Nephron progenitor cell (in vitro differentiated cells): Measurements from ENCODE around the gene TNC.

Source experiments
- DNase-seq: peaks from one replicate; pipeline ENCODE4 v3.0.0; 2021
- H3K27ac Mint-ChIP-seq: 2 replicates; pipeline ENCODE4 v1.8.0; 2021; ENCODE audit warnings: mild to moderate bottlenecking, moderate library complexity, mixed read lengths
- H3K27me3 Mint-ChIP-seq: 2 replicates; pipeline ENCODE4 v1.8.0; 2021; ENCODE audit warnings: mild to moderate bottlenecking, low read depth, mixed read lengths; ENCODE audit not compliant: poor library complexity
- H3K36me3 Mint-ChIP-seq: 2 replicates; pipeline ENCODE4 v1.8.0; 2021; ENCODE audit warnings: low read depth, mixed read lengths
- H3K4me1 Mint-ChIP-seq: 2 replicates; pipeline ENCODE4 v1.8.0; 2021; ENCODE audit warnings: mixed read lengths
- H3K4me3 Mint-ChIP-seq: 2 replicates; pipeline ENCODE4 v1.8.0; 2021; ENCODE audit warnings: mild to moderate bottlenecking, moderate library complexity, mixed read lengths
- H3K9me3 Mint-ChIP-seq: 2 replicates; pipeline ENCODE4 v1.8.0; 2021; ENCODE audit warnings: mild to moderate bottlenecking, moderate library complexity, mixed read lengths
- CTCF ChIP-seq: fragments of 200-600 bp; sonication (generic); IDR thresholded peaks from 2 replicates; pipeline ENCODE4 v1.5.0; 2021; ENCODE audit warnings: antibody characterized with exemption

The TNC gene

GRCh38 chr9:115042781-115043509 is 75.0 kb downstream of the TNC start:
- Mint-ChIP-seq H3K27ac (no peak overlapping the region), H3K4me1 (peaks cover 11% of the 10 kb centered on the region), H3K36me3 (no peaks in the 10 kb centered on the region), H3K9me3 (no peaks in the 10 kb centered on the region), H3K4me3 (no peak overlapping the region), H3K27me3 (peaks cover 10% of the 10 kb centered on the region)
- TF ChIP-seq CTCF = no peak
- DNase-seq = no peak

- H3K9me3 Mint-ChIP-seq = no peaks in the 10 kb centered on the region
- no peak overlapping the region for H3K27ac Mint-ChIP-seq
- H3K36me3 Mint-ChIP-seq = no peaks in the 10 kb centered on the region
- no peak for TF ChIP-seq CTCF
- DNase-seq = no peak
- H3K4me1 Mint-ChIP-seq = peaks cover 17% of the 10 kb centered on the region
- H3K27me3 Mint-ChIP-seq = peaks cover 10% of the 10 kb centered on the region
- H3K4me3 Mint-ChIP-seq = no peak overlapping the region
These were observed 78.3 kb downstream of the TNC start for GRCh38 chr9:115039516-115040120.

GRCh38 chr9:115038178-115038577 is 79.8 kb downstream of the TNC start:
- Mint-ChIP-seq H3K27ac (no peak overlapping the region), H3K27me3 (peaks cover 7% of the 10 kb centered on the region), H3K4me1 (peaks cover 11% of the 10 kb centered on the region), H3K9me3 (no peaks in the 10 kb centered on the region), H3K36me3 (no peaks in the 10 kb centered on the region), H3K4me3 (no peak overlapping the region)
- no peak for DNase-seq
- no peak for TF ChIP-seq CTCF

- Mint-ChIP-seq H3K27me3 (peaks cover 3% of the 10 kb centered on the region), H3K9me3 (no peaks in the 10 kb centered on the region), H3K4me3 (no peak overlapping the region), H3K4me1 (peaks cover 16% of the 10 kb centered on the region), H3K27ac (no peak overlapping the region), H3K36me3 (no peaks in the 10 kb centered on the region)
- TF ChIP-seq CTCF = no peak
- DNase-seq = no peak
These were observed 81.3 kb downstream of the TNC start for GRCh38 chr9:115036691-115037090.

- H3K9me3 Mint-ChIP-seq = no peaks in the 10 kb centered on the region
- no peak overlapping the region for H3K4me3 Mint-ChIP-seq
- no peak for DNase-seq
- H3K4me1 Mint-ChIP-seq = peaks cover 16% of the 10 kb centered on the region
- TF ChIP-seq CTCF = no peak
- no peak overlapping the region for H3K27ac Mint-ChIP-seq
- H3K36me3 Mint-ChIP-seq = no peaks in the 10 kb centered on the region
- peaks cover 3% of the 10 kb centered on the region for H3K27me3 Mint-ChIP-seq
These were observed 81.9 kb downstream of the TNC start for GRCh38 chr9:115035841-115036612.
